Measurements from ENCODE around the gene FMO1.
"Not testable (repeated sequence)": the region's sequence is repeated elsewhere in the genome, so short reads cannot be mapped to it uniquely, and the experiment has no call there.

The FMO1 gene

DNA sequence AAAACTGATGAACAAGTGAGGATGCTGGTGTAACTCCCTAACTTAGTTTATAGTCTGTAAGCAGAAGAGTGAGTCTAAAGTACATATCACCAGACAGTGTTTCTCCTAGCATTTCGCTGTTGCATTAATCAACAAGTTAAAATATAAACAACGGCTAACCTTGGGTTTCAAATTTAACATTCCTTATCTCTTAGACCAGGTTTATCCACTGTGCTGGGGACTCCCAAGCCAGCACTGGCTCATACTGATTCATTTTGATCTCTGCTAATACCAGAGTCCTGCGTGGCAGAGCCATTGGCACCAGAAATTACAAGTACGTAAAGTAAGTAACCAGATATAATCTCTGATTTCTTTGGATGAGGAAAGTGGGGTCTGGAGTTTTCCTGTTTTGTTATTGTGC, at the start of gene FMO1:
FMO1 (plus strand) TSS at position 193 of the 400 bp plus-strand sequence. CDS start 9,594 bp downstream, outside the sequence.
- DNase-seq = no peak

- no peak for DNase-seq
Measured at GRCh38 chr1:171204296-171204695, 44.0 kb upstream of the FMO1 start.

DNA sequence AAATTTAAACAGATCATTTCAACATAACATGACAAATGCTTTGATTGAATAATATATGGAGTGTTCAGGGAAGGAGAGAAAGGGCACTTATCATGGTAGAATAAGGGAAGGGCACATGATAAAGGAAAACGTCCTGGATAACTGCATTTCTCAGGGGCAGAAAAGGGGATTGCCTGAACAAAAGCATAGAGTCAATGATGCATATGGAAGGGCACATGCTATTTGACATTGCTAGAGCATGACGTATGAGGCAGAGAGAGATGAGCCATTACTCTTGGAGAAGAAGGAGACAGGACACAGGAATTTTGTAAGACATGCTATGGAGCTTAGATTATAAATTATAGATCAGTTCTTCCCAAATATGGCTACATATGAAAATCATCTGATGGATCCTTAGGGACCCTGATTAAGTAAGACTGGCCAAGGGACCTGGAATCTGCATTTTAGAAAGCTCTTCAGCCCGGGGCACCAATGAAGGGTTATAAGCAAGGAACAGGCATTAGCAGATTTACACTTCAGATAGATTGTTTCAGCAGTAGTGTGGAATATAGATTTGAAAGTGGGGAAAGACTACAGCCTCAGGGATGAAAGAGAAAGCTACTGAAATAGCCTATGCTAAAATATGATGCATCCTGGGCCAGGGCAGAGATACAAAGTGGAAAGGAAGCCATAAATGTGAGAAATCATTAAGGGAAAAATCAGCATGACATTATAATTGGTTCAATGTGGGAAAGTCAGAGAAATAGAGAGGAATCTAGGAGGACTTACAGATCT, 41.9 kb upstream of the FMO1 start:
- no peak for DNase-seq

DNA sequence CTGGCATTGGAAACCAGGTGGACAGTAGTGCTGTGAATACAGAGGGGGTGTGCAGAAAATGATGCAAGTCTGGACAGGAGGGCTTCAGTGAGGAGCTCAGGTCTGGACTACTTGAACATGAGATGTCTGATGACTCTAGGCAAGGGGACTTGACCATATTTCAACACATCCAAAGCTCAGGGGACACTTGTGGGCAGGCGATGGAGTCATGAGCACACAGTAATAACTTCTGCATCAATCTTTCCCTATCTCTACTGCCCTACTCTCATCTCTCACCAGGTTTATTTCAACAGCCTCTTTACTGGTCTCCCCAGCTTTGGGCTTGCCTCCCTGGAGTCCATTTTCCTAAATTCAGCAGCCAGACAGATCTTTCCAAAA, 41.3 kb upstream of the FMO1 start:
- no peak for DNase-seq

GRCh38 chr1:171207377-171207776, 40.9 kb upstream of the FMO1 start:
- no peak for DNase-seq

GRCh38 chr1:171210355-171210754, 37.9 kb upstream of the FMO1 start:
- no peak for DNase-seq

- no peak for DNase-seq
Measured at GRCh38 chr1:171212607-171213351, 35.5 kb upstream of the FMO1 start.

DNA sequence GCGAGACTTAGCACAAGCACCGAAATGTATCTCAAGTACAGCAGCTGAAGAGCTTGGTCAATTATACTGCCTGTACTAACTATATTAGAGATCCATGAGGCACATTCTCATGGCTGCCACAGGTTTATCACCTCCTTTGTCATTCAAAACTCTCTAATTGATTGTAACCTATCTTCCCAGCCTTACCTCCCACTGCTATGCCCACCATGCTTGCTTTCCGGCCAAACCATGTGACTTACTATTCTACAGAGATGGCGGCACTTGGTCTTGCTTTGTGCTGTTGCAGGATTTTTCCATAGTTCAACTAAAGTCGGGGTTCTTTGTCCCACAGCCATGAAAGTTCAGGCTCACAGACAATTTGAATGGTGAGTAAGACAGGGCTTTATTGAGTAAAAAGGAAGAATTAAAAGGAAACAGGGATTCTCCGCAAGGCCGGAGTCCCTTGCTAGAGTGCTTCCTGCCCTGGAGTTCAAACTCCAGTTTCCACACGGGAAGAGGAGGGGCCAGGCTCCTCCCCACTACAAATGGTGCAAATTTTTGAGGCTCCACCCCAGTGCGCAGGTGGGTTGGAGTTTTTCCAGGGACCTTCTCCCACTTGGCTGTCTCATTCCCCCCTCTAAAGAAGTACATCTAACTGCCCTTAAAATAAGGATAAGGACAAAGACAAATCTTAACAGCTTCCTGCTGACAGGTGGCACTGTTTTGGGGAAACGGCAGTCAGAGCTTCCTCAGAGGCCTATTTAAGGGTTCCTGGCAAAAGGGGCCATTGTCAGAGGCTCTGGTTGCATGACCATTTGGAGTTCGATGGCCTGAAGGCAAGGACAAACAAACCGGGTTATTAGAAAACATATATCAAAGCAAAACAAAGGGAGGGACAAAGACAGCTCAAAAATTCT, 34.5 kb upstream of the FMO1 start:
- no peak for DNase-seq

DNA sequence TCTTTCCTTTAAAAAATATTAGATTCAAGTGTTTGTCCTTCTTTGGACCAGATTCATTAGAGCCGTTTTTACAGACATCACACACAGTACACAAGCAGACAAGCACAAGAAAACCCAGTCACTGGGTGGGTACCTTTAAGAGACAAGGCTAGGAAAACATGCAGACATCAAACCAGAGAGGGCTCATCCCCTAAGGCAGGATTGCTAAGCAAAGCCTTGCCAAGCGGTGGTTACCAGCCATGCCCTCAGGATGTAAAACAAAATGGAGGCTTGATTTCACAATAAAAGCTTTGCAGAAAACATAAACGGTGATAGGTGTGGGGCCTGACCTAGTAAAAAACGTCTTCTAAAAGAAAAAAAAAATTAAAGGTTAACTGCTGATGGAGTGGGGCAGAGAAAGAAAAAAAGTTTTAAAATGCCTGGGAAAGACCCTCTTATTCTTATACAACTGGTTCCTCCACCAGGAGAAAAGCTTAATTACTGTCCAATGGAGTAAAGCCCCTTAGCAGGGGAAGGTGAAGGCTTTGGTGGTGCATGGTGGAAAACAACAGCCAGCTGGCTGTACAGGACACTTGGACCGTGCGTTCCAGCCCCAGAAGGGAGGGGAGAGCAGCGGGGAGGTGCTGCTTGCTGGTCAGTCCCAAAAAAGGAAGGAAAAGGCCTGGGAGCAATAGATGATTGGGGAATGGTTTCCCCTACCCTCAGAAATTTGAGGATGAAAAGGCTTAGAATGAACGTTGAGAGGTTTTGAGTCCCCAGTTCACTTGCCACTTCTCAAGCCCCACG, 30.4 kb upstream of the FMO1 start:
- DNase-seq = no peak

DNA sequence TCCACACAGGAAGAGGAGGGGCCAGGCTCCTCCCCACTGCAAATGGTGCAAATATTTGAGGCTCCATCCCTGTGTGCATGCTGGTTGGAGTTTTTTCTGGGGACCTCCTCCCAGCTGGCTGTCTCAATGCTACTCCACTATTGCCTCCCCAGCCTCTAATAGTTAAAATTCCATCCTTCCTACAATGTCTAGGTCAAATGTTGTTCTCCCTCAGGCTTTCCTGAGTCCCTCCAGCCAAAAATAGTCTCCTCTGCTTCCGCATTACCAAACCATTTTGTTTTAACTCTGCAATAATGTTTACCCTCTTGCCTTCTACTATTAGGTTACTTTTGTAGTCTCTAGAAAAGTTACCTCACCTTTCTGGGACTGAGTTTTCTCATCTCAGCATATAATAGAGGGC, 29.6 kb upstream of the FMO1 start:
- no peak for DNase-seq

- DNase-seq = no peak
Measured at GRCh38 chr1:171219346-171220080, 28.8 kb upstream of the FMO1 start.

DNA sequence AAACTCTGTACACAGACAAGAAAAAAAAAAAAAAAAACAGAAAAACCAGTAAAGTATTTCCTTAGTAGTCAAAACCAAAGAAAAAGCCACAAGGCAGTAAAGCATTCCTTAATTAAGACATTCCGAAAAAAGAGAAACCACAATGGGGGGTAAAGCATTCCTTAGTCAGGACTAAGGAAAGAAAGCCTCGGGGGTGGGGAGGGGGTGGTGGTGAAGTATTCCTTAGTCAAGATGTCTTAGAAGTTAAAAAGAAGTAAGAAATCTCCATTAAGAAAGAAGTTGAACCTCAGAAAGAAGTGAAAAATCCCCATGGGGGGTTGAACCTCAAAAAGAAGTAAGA, 28.2 kb upstream of the FMO1 start:
- no peak for DNase-seq

- DNase-seq = no peak
Measured at GRCh38 chr1:171220581-171221054, 27.7 kb upstream of the FMO1 start.

GRCh38 chr1:171221665-171222591, 26.4 kb upstream of the FMO1 start:
- no peak for DNase-seq

GRCh38 chr1:171222936-171223335, 25.4 kb upstream of the FMO1 start:
- no peak for DNase-seq

DNA sequence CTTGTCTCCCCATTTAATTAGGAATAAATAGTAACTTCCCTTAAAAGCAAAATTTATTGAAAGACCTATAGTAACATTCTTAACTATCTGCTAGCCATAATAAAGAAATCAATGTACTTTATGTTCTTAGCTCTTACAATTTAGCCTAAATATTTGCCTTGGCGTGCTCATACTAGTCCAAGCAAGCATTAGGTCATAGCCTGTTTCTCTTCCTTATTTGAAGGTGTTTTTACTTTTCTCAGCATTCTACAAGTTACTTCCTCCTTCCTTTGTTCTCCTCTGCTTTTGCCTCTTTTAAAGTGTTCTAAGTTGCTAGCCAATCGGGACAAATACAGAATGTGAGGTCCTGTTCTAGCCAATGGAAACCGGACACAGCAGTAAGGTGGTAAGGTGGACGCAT, 24.0 kb upstream of the FMO1 start:
- not testable (repeated sequence) for DNase-seq

GRCh38 chr1:171226747-171227370, 21.4 kb upstream of the FMO1 start:
- peak; percentile 16 to 18 for DNase-seq

DNA sequence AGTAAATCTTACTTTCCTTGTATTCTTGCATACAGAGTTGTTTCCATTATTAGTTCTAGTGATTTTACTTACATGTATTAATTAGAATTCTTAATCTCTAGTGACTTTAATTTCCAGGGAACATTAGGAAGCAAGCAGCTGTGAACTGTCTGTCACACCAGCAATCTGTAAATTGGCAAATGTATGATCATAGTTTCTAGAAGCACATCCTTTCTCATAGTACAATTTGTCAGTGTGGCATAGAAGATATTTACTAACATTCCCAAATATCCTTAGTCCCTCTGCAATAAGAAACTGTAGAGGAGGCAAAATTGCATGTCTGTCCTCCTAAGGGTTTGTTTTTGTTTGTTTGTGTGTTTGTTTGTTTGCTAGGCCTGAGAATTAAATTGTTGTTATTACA, 17.0 kb upstream of the FMO1 start:
- DNase-seq = no peak

DNA sequence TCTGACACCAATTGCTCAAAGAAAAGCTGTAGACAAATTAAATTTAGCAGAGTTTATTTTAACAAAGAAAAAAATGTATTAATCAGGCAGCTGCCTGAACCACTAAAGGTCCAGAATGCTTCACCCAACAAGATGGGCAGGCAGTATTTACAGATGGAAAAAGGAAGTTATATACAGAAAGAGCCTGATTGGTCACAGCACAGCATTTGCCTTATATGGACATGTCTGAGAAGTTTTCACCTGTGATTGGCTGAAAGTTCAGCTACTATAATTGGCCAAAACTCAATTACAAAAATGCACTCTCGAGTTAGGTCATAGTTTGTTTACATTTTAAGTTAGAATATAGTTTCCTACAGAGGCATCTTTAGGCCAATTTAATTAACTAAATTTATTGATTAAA, 15.1 kb upstream of the FMO1 start:
- DNase-seq = no peak

DNA sequence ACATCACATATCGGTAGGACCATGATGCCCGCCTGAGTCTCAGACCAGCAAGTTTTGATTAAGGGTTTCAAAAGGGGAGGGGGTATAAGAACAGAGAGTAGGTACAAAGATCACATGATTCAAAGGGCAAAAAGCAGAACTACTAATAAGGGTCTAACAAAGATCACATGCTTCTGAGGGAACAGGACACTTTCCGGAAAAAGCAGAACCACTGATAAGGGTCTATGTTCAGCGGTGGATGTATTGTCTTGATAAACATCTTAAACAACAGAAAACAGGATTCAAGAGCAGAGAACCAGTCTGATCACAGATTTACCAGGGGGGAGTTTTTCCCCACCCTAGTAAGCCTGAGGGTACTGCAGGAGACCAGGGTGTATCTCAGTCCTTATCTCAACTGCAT, 12.1 kb upstream of the FMO1 start:
- not testable (repeated sequence) for DNase-seq

All from CD4-positive, alpha-beta T cell treated with Interleukin-4 for 1 hour (primary cell).